NCI-H2196 treated with DMSO at 0.1 percent for 48 hours (cell line): Measurements from ENCODE around the gene NEU2.
"Not testable (repeated sequence)": the region's sequence is repeated elsewhere in the genome, so short reads cannot be mapped to it uniquely, and the experiment has no call there.

ENCODE experiments used
- DNase-seq: peaks from one replicate; lab custom pipeline; 2025; ENCODE audit not compliant: unreplicated experiment; lab: John Stamatoyannopoulos, UW

NEU2 gene

GRCh38 chr2:233055362-233055761 is 22.9 kb downstream of the NEU2 start:
- no peak for DNase-seq

GRCh38 chr2:233056961-233057605 is 24.6 kb downstream of the NEU2 start:
- no peak for DNase-seq

- DNase-seq: no peak
These were observed 26.5 kb downstream of the NEU2 start for GRCh38 chr2:233058717-233059546.

GRCh38 chr2:233059547-233059796 is 27.0 kb downstream of the NEU2 start:
- no peak for DNase-seq

GRCh38 chr2:233059797-233060500 is 27.5 kb downstream of the NEU2 start, which contains the start of gene INPP5D:
Gene INPP5D (plus strand): TSS chr2:233060342. CDS start chr2:233060479, 137 bp downstream.
- DNase-seq: no peak

GRCh38 chr2:233060501-233060979 is 28.1 kb downstream of the NEU2 start:
- DNase-seq: no peak

- DNase-seq: no peak
These were observed 28.6 kb downstream of the NEU2 start for GRCh38 chr2:233060980-233061590.

- no peak for DNase-seq
These were observed 29.3 kb downstream of the NEU2 start for GRCh38 chr2:233061591-233062450.

GRCh38 chr2:233062451-233062850 is 30.0 kb downstream of the NEU2 start:
- DNase-seq: no peak

- no peak for DNase-seq
These were observed 30.4 kb downstream of the NEU2 start for GRCh38 chr2:233062946-233063268.

GRCh38 chr2:233063269-233063975 is 30.9 kb downstream of the NEU2 start:
- no peak for DNase-seq

- DNase-seq: no peak
These were observed 31.5 kb downstream of the NEU2 start for GRCh38 chr2:233063976-233064411.

- DNase-seq: no peak
These were observed 32.2 kb downstream of the NEU2 start for GRCh38 chr2:233064530-233065199.

- not testable (repeated sequence) for DNase-seq
These were observed 32.7 kb downstream of the NEU2 start for GRCh38 chr2:233065200-233065589.

GRCh38 chr2:233065954-233066470 is 33.5 kb downstream of the NEU2 start:
- DNase-seq: no peak

- no peak for DNase-seq
These were observed 36.4 kb downstream of the NEU2 start for GRCh38 chr2:233068762-233069418.

GRCh38 chr2:233072838-233073237 is 40.4 kb downstream of the NEU2 start:
- no peak for DNase-seq

- DNase-seq: no peak
These were observed 41.6 kb downstream of the NEU2 start for GRCh38 chr2:233074106-233074505.
